HepG2 (cell line): ENCODE data around the gene FURIN. TPM values are rescaled to one million over a fixed set of nuclear protein-coding genes. Genes with fewer than 3 reads are reported as not detected.
A peak's percentile ranks its signal among the peaks of the same experiment; 100 is the strongest.

Experiments
- ETV6 ChIP-seq: sonication (generic); formaldehyde crosslinking; conservative IDR thresholded peaks from 2 replicates; pipeline ENCODE4 v1.4.0; 2020; ENCODE audit warnings: missing genetic modification reagents
- FOSL2 ChIP-seq: sonication (generic); formaldehyde crosslinking; IDR thresholded peaks from 2 replicates; pipeline ENCODE4 v1.4.0; 2020; ENCODE audit warnings: missing genetic modification reagents
- FOXC1 ChIP-seq: sonication (generic); formaldehyde crosslinking; IDR thresholded peaks from 2 replicates; pipeline ENCODE4 v1.8.0; 2022; ENCODE audit warnings: mild to moderate bottlenecking, missing genetic modification reagents, borderline replicate concordance
- GABPB1 ChIP-seq: IDR thresholded peaks from 2 replicates; pipeline ENCODE4 v1.6.1; 2016; ENCODE audit warnings: mild to moderate bottlenecking, missing genetic modification reagents, moderate library complexity, missing compliant biosample characterization
- IKZF1 ChIP-seq: fragments of 450-650 bp; IDR thresholded peaks from 2 replicates; pipeline ENCODE4 v1.7.1; 2016
- KDM2A ChIP-seq: sonication (generic); formaldehyde crosslinking; IDR thresholded peaks from 2 replicates; pipeline ENCODE4 v1.4.0; 2020; ENCODE audit warnings: low read depth, missing genetic modification reagents, borderline replicate concordance
- NPAS2 ChIP-seq: sonication (generic); formaldehyde crosslinking; IDR thresholded peaks from 2 replicates; pipeline ENCODE4 v1.8.0; 2022; ENCODE audit warnings: mild to moderate bottlenecking, missing genetic modification reagents, borderline replicate concordance
- RAD21 ChIP-seq: fragments of 450-650 bp; formaldehyde crosslinking; IDR thresholded peaks from 2 replicates; pipeline ENCODE4 v1.5.0; 2020; ENCODE audit warnings: mild to moderate bottlenecking
- RBFOX2 ChIP-seq: fragments of 200-400 bp; formaldehyde crosslinking; IDR thresholded peaks from 2 replicates; pipeline ENCODE4 v1.6.1; 2017; ENCODE audit warnings: low read depth, mild to moderate bottlenecking, low read length
- RXRA ChIP-seq: sonication (generic); formaldehyde crosslinking; IDR thresholded peaks from 2 replicates; pipeline ENCODE4 v1.5.1; 2020; ENCODE audit warnings: missing genetic modification reagents
- SIX1 ChIP-seq: sonication (generic); formaldehyde crosslinking; IDR thresholded peaks from 2 replicates; pipeline ENCODE4 v1.4.0; 2020; ENCODE audit warnings: missing genetic modification reagents, borderline replicate concordance
- STAG1 ChIP-seq: sonication (generic); formaldehyde crosslinking; IDR thresholded peaks from 2 replicates; pipeline ENCODE4 v1.4.0; 2020; ENCODE audit warnings: missing genetic modification reagents
- TBX2 ChIP-seq: sonication (generic); formaldehyde crosslinking; IDR thresholded peaks from 2 replicates; pipeline ENCODE4 v1.5.0; 2020; ENCODE audit warnings: missing genetic modification reagents, mild to moderate bottlenecking, borderline replicate concordance
- TEAD3 ChIP-seq: optimal IDR thresholded peaks from 2 replicates; pipeline ENCODE3; 2016; ENCODE audit warnings: borderline replicate concordance
- ZNF282 ChIP-seq: fragments of 450-650 bp; IDR thresholded peaks from 2 replicates; pipeline ENCODE4 v1.6.1; 2018; ENCODE audit not compliant: partially characterized antibody
- ZNF329 ChIP-seq: sonication (generic); formaldehyde crosslinking; IDR thresholded peaks from 2 replicates; pipeline ENCODE4 v1.9.0; 2021; ENCODE audit warnings: low read depth, mild to moderate bottlenecking, missing genetic modification reagents
- ZNF615 ChIP-seq: sonication (generic); formaldehyde crosslinking; IDR thresholded peaks from 2 replicates; pipeline ENCODE4 v1.5.0; 2020; ENCODE audit warnings: mild to moderate bottlenecking, missing genetic modification reagents, borderline replicate concordance
- ZSCAN21 ChIP-seq: sonication (generic); formaldehyde crosslinking; IDR thresholded peaks from 2 replicates; pipeline ENCODE4 v1.8.0; 2022; ENCODE audit warnings: mild to moderate bottlenecking, missing genetic modification reagents, moderate library complexity, borderline replicate concordance
- polyA plus RNA-seq, 8 experiments: library from polyadenylated mRNA; depleted of rRNA in 3 of 8; stranded (reverse) in 7 of 8; unstranded in 1 of 8; fragments of >200 nt; fragmentation: Illumina TruSeq in 4 of 8; extraction: Trizol in 4 of 8; gene quantifications; 2 replicates each; pipeline versions ENCODE4 v1.2.1 to v1.2.3, GENCODE V29; 2011 to 2016; ENCODE audit warnings: low read depth in 4 of 8, missing spikeins in 1 of 8, mixed read lengths in 1 of 8; ENCODE audit not compliant: insufficient read depth in 1 of 8
- total RNA-seq, 5 experiments: library from RNA; depleted of rRNA; stranded (reverse); fragments of >200 nt; fragmentation: Illumina TruSeq; extraction: Trizol; gene quantifications; 2 replicates each; pipeline ENCODE4 v1.2.3, GENCODE V29; 2016; ENCODE audit warnings: low read depth in 1 of 5
- TF ChIP-seq, protein P1 (sequence below): IDR thresholded peaks from 2 replicates; pipeline ENCODE4 v1.6.1; 2016; ENCODE audit warnings: missing compliant biosample characterization, missing genetic modification reagents, borderline replicate concordance
- TF ChIP-seq, protein P2 (sequence below): sonication (generic); formaldehyde crosslinking; IDR thresholded peaks from 2 replicates; pipeline ENCODE4 v1.5.0; 2020; ENCODE audit warnings: mild to moderate bottlenecking, missing genetic modification reagents, moderate library complexity
- TF ChIP-seq, protein P3 (sequence below): sonication (generic); formaldehyde crosslinking; IDR thresholded peaks from 2 replicates; pipeline ENCODE4 v1.4.0; 2020; ENCODE audit warnings: missing genetic modification reagents

Gene FURIN
- total and polyA plus RNA-seq, 2 of the 13 experiments (the other 11 are each of a cell fraction or from before 2014, with no cell fraction given), result 15.2 to 17.4 TPM

DNA sequence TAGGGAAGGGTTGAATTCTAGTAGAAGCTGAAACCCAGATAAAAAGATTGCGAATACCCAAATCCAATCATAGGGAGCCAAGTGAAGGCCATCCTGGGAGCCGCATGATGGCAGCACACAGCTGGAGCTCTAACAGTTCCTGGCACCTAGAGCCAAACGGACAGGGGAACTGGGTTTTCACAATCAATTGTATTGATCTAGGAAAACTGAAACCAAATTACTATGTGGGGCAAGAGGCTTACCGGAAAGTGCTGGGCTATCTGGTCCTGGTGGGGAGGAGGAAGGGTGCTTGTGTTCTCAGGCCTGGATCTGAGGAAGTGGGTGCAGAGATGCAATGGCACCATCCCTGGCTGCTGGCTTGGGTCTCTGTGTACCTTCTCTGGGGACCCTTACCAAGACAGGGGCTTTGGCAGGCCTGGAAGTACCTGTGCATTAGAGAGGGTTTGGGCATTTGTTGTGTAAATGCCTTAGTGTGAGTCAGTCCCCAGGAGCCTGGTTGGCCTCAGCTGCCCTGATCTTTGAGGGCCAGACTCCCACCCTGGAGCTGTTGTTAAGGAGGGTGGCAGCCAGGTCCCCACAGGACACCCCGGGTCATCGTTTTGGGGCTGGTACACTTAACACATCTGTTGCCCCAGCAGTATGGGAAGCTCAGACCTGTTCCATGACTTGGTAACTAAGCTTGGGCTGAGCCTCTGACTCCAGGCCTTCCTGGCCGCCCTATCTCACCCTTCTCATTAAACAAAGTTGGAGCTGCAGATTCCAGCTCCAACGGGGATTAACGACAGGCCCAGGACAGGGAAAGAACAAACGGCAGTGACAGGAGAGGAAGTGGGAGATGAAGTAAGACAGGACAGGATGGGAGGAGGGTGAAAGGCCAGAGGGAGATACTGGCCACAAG is 8.9 kb upstream of the FURIN start (continued):
- TF ChIP-seq FOXC1 (CRISPR knock-in tag) (peak; percentile 47; the same call in 1 of the 2 replicates), ZSCAN21 (CRISPR knock-in tag) (peak; percentile 26; the same call in 1 of the 2 replicates), RXRA (CRISPR knock-in tag) (0 out of 2 replicates have a peak, but pooled peaks have one; percentile 19), KDM2A (CRISPR knock-in tag) (peak; percentile 25; the same call in 1 of the 2 replicates), STAG1 (peak; percentile 69), NPAS2 (no peak), TBX2 (CRISPR knock-in tag) (no peak), SIX1 (CRISPR knock-in tag) (peak; percentile 54; the same call in 1 of the 2 replicates), ZNF282 (no peak), RBFOX2 (no peak), ZNF615 (CRISPR knock-in tag) (no peak), GABPB1 (CRISPR knock-in tag) (peak; percentile 26; the same call in 1 of the 2 replicates), RAD21 (CRISPR knock-in tag) (peak; percentile 64), ZNF329 (CRISPR knock-in tag) (no peak), TEAD3 (no peak), FOSL2 (CRISPR knock-in tag) (peak; percentile 67), IKZF1 (no peak), ETV6 (CRISPR knock-in tag) (no peak)
- TF ChIP-seq, protein P1, sequence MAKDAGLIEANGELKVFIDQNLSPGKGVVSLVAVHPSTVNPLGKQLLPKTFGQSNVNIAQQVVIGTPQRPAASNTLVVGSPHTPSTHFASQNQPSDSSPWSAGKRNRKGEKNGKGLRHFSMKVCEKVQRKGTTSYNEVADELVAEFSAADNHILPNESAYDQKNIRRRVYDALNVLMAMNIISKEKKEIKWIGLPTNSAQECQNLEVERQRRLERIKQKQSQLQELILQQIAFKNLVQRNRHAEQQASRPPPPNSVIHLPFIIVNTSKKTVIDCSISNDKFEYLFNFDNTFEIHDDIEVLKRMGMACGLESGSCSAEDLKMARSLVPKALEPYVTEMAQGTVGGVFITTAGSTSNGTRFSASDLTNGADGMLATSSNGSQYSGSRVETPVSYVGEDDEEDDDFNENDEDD (CRISPR knock-in tag), result peak; percentile 14; the same call in 1 of the 2 replicates
- TF ChIP-seq, protein P2, sequence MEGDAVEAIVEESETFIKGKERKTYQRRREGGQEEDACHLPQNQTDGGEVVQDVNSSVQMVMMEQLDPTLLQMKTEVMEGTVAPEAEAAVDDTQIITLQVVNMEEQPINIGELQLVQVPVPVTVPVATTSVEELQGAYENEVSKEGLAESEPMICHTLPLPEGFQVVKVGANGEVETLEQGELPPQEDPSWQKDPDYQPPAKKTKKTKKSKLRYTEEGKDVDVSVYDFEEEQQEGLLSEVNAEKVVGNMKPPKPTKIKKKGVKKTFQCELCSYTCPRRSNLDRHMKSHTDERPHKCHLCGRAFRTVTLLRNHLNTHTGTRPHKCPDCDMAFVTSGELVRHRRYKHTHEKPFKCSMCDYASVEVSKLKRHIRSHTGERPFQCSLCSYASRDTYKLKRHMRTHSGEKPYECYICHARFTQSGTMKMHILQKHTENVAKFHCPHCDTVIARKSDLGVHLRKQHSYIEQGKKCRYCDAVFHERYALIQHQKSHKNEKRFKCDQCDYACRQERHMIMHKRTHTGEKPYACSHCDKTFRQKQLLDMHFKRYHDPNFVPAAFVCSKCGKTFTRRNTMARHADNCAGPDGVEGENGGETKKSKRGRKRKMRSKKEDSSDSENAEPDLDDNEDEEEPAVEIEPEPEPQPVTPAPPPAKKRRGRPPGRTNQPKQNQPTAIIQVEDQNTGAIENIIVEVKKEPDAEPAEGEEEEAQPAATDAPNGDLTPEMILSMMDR (CRISPR knock-in tag), result peak; percentile 66
- TF ChIP-seq, protein P3, sequence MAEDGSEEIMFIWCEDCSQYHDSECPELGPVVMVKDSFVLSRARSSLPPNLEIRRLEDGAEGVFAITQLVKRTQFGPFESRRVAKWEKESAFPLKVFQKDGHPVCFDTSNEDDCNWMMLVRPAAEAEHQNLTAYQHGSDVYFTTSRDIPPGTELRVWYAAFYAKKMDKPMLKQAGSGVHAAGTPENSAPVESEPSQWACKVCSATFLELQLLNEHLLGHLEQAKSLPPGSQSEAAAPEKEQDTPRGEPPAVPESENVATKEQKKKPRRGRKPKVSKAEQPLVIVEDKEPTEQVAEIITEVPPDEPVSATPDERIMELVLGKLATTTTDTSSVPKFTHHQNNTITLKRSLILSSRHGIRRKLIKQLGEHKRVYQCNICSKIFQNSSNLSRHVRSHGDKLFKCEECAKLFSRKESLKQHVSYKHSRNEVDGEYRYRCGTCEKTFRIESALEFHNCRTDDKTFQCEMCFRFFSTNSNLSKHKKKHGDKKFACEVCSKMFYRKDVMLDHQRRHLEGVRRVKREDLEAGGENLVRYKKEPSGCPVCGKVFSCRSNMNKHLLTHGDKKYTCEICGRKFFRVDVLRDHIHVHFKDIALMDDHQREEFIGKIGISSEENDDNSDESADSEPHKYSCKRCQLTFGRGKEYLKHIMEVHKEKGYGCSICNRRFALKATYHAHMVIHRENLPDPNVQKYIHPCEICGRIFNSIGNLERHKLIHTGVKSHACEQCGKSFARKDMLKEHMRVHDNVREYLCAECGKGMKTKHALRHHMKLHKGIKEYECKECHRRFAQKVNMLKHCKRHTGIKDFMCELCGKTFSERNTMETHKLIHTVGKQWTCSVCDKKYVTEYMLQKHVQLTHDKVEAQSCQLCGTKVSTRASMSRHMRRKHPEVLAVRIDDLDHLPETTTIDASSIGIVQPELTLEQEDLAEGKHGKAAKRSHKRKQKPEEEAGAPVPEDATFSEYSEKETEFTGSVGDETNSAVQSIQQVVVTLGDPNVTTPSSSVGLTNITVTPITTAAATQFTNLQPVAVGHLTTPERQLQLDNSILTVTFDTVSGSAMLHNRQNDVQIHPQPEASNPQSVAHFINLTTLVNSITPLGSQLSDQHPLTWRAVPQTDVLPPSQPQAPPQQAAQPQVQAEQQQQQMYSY (CRISPR knock-in tag), result peak; percentile 67; the same call in 1 of the 2 replicates
